Measurements from ENCODE around the gene PRIM2.

DNA sequence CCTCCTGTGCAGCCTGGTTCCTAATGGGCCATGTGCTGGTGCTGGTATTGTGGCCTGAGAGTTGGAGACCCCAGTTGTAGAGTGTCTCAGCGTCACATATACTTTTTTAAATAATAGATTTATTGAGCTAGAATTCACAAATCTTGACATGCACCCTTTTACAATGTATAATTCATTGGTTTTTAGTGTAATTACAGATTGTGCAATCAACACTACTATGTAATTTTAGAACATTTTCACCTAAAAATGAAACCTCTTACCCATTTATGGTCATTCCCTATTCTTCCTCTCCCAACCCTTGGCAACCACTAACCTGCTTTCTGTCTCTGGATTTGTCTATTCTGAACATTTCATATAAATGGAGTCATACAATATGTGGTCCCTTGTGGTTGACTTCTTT lies 10.6 kb downstream of the PRIM2 start:
- TF ChIP-seq TAF1 (IDR thresholded peaks at IDR 0.05; ENCODE audit: low read depth) (no peak), RAD21 (conservative IDR thresholded peaks at IDR 0.05) (no peak), POLR2AphosphoS5 (IDR thresholded peaks at IDR 0.05) (no peak), CTCF (IDR thresholded peaks at IDR 0.05; ENCODE audit: poor library complexity, severe bottlenecking) (no peak), EP300 (conservative IDR thresholded peaks at IDR 0.05; ENCODE audit: poor library complexity, severe bottlenecking) (no peak), EZH2 (IDR thresholded peaks at IDR 0.05; ENCODE audit: borderline replicate concordance, insufficient read depth, low read length, poor library complexity, severe bottlenecking) (no peak), SMC3 (conservative IDR thresholded peaks at IDR 0.05; ENCODE audit: poor library complexity) (no peak)

Data from neural cell (in vitro differentiated cells).